Measurements from ENCODE around the gene CD2BP2.

DNA sequence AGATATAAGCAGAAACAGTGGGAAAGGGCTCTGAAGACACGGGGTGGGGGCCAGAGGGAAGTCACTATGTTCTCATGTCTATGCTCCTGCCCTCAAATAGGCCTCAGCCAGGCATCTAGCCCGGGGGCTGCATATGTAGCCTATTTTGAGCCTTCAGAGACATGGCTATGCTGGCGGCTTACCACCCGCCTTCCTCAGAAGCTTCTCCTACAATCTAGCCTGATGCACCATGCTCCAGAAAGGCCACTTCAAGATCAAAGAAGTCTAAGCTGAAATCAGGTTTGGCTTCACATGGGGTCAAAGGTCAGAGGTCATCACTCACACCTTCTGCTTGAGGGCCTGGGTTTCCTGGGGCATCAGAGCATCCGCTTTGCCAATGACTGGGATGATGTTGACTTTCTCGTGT lies 25.7 kb upstream of the CD2BP2 start:
- TF ChIP-seq, protein P1, sequence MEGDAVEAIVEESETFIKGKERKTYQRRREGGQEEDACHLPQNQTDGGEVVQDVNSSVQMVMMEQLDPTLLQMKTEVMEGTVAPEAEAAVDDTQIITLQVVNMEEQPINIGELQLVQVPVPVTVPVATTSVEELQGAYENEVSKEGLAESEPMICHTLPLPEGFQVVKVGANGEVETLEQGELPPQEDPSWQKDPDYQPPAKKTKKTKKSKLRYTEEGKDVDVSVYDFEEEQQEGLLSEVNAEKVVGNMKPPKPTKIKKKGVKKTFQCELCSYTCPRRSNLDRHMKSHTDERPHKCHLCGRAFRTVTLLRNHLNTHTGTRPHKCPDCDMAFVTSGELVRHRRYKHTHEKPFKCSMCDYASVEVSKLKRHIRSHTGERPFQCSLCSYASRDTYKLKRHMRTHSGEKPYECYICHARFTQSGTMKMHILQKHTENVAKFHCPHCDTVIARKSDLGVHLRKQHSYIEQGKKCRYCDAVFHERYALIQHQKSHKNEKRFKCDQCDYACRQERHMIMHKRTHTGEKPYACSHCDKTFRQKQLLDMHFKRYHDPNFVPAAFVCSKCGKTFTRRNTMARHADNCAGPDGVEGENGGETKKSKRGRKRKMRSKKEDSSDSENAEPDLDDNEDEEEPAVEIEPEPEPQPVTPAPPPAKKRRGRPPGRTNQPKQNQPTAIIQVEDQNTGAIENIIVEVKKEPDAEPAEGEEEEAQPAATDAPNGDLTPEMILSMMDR (IDR thresholded peaks at IDR 0.05) = no peak
- TF ChIP-seq POLR2A (IDR thresholded peaks at IDR 0.05) = no peak

All from adrenal gland (tissue), 5 donors.